B cell (primary cell): Measurements from ENCODE around the gene HOXD10. TPM values are rescaled to one million over a fixed set of nuclear protein-coding genes. Genes with fewer than 3 reads are reported as not detected.
A peak's percentile ranks its signal among the peaks of the same experiment; 100 is the strongest.

Experiments
- ATAC-seq: fragments of 200-7000 bp; cut with Tn5 transposase; one replicate; pipeline ENCODE4 v1.10.0; 2021; ENCODE audit warnings: low read depth, mild to moderate bottlenecking, moderate number of reproducible peaks, moderate library complexity
- CTCF ChIA-PET: fragments of 350-600 bp; sonication (Branson Sonifier 250); formaldehyde crosslinking; loops from one replicate; lab custom pipeline; 2021; ENCODE audit warnings: antibody characterized with exemption, inconsistent platforms; lab: Charles Lee
- POLR2A ChIA-PET: fragments of 350-600 bp; sonication (Branson Sonifier 250); formaldehyde crosslinking; loops from one replicate; lab custom pipeline; 2021; ENCODE audit warnings: antibody characterized with exemption; lab: Charles Lee
- DNase-seq: peaks from one replicate; pipeline ENCODE4 v3.0.0; 2013
- H2AFZ ChIP-seq: 2 replicates; pipeline ENCODE4 v1.6.1; 2012; ENCODE audit warnings: mild to moderate bottlenecking, low read depth, low read length; ENCODE audit not compliant: insufficient read depth, poor library complexity, severe bottlenecking
- H3K27ac ChIP-seq, 2 donors: 1 replicate in 1 of 2; 2 replicates in 1 of 2; pipeline ENCODE4 v1.5.1; 2012 to 2013; ENCODE audit warnings: low read length in 2 of 2, mild to moderate bottlenecking in 2 of 2, moderate library complexity in 1 of 2
- H3K27me3 ChIP-seq, 4 experiments: fragments of 200-600 bp in 1 of 4; sonication (generic) in 1 of 4; replicated peaks in 1 of 4; 1 replicate in 2 of 4; 2 replicates in 2 of 4; pipeline versions ENCODE4 v1.6.1 to v1.7.0; 2013 to 2016; ENCODE audit warnings: low read length in 3 of 4, mild to moderate bottlenecking in 2 of 4, mixed read lengths in 1 of 4, moderate library complexity in 1 of 4; ENCODE audit not compliant: insufficient read depth in 4 of 4, control insufficient read depth in 3 of 4; ENCODE audit errors: control extremely low read depth in 1 of 4
- H3K36me3 ChIP-seq, 2 experiments: replicated peaks in 1 of 2; 1 replicate in 1 of 2; 2 replicates in 1 of 2; pipeline versions ENCODE4 v1.6.1 to v1.7.1; 2013; ENCODE audit warnings: low read length in 1 of 2; ENCODE audit not compliant: insufficient read depth in 2 of 2, control insufficient read depth in 1 of 2; ENCODE audit errors: control extremely low read depth in 1 of 2, extremely low read depth in 1 of 2
- H3K4me1 ChIP-seq, 2 donors: fragments of 200-600 bp in 1 of 2; sonication (generic) in 1 of 2; 1 replicate in 1 of 2; 2 replicates in 1 of 2; pipeline versions ENCODE4 v1.5.1 to v1.6.1; 2013 to 2017; ENCODE audit warnings: low read length in 2 of 2; ENCODE audit not compliant: control insufficient read depth in 2 of 2, insufficient read depth in 2 of 2
- H3K4me2 ChIP-seq: replicated peaks from 2 replicates; pipeline ENCODE3; 2012; ENCODE audit warnings: mild to moderate bottlenecking, low read depth, low read length; ENCODE audit not compliant: poor library complexity, severe bottlenecking
- H3K4me3 ChIP-seq, 5 experiments: fragments of 200-600 bp in 1 of 5; sonication (generic) in 1 of 5; 1 replicate in 3 of 5; 2 replicates in 2 of 5; pipeline versions ENCODE4 v1.5.1 to v1.7.0; 2011 to 2016; ENCODE audit warnings: low read length in 4 of 5, mild to moderate bottlenecking in 4 of 5, low read depth in 2 of 5, control low read depth in 1 of 5, moderate library complexity in 1 of 5; ENCODE audit not compliant: insufficient read depth in 1 of 5; ENCODE audit errors: control extremely low read depth in 1 of 5, extremely low read depth in 1 of 5
- H3K79me2 ChIP-seq: fragments of 200-600 bp; sonication (generic); one replicate; pipeline ENCODE4 v1.6.0; 2016; ENCODE audit warnings: low read length; ENCODE audit not compliant: control insufficient read depth, insufficient read depth
- H3K9ac ChIP-seq: fragments of 200-600 bp; sonication (generic); 2 replicates; pipeline ENCODE4 v1.6.1; 2017; ENCODE audit warnings: mild to moderate bottlenecking, low read length, moderate library complexity
- H3K9me3 ChIP-seq, 3 donors: one replicate each; pipeline versions ENCODE4 v1.6.1 to v1.7.1; 2013; ENCODE audit warnings: low read length in 2 of 3; ENCODE audit not compliant: control insufficient read depth in 2 of 3, insufficient read depth in 1 of 3; ENCODE audit errors: control extremely low read depth in 1 of 3
- H4K20me1 ChIP-seq: 2 replicates; pipeline ENCODE4 v1.6.0; 2012; ENCODE audit warnings: mild to moderate bottlenecking, low read length; ENCODE audit not compliant: insufficient read depth, control insufficient read depth, poor library complexity, severe bottlenecking
- H3K27ac Mint-ChIP-seq: one replicate; pipeline ENCODE4 v1.8.0; 2021; ENCODE audit warnings: mixed read lengths
- H3K27me3 Mint-ChIP-seq: one replicate; pipeline ENCODE4 v1.8.0; 2021; ENCODE audit warnings: mixed read lengths
- H3K4me1 Mint-ChIP-seq: one replicate; pipeline ENCODE4 v1.8.0; 2021; ENCODE audit warnings: mixed read lengths
- H3K4me3 Mint-ChIP-seq: one replicate; pipeline ENCODE4 v1.8.0; 2021; ENCODE audit warnings: mixed read lengths
- H3K9me3 Mint-ChIP-seq: one replicate; pipeline ENCODE4 v1.8.0; 2022; ENCODE audit warnings: mixed read lengths; ENCODE audit not compliant: insufficient read depth
- EZH2 ChIP-seq: IDR thresholded peaks from 2 replicates; pipeline ENCODE4 v1.6.1; 2012; ENCODE audit warnings: borderline replicate concordance, low read depth, mild to moderate bottlenecking, moderate library complexity, low read length; ENCODE audit not compliant: insufficient read depth, poor library complexity, severe bottlenecking
- WGBS: methylation state at CpG from one replicate; pipeline ENCODE4 v1.1.5; 2013; ENCODE audit warnings: missing lambda C conversion rate; ENCODE audit not compliant: insufficient coverage; 5-methylcytosine and 5-hydroxymethylcytosine counted together
- intact Hi-C: fragments of 100-400 bp; cut with micrococcal nuclease; formaldehyde crosslinking; loops from one replicate; pipeline ENCODE4 v1.10.0; 2022
- polyA plus RNA-seq: library from polyadenylated mRNA; depleted of rRNA; stranded (reverse); fragments of >200 nt; gene quantifications from 2 replicates; pipeline ENCODE4 v1.2.3, GENCODE V29; 2012
- total RNA-seq, 2 donors: library from RNA; stranded (reverse); fragments of 120-200 nt in 1 of 2; gene quantifications; 1 replicate in 1 of 2; 2 replicates in 1 of 2; pipeline versions ENCODE4 v1.2.3 to v1.2.4, GENCODE V29; 2013 to 2022
- TF ChIP-seq, protein P1 (sequence below): fragments of 200-600 bp; IDR thresholded peaks from one replicate; pipeline ENCODE4 v1.8.0; 2022; ENCODE audit warnings: antibody characterized with exemption, mild to moderate bottlenecking

The HOXD10 gene
- total and polyA plus RNA-seq, 2 donors (not counting 1 experiment from before 2014, with no cell fraction given): not detected

DNA sequence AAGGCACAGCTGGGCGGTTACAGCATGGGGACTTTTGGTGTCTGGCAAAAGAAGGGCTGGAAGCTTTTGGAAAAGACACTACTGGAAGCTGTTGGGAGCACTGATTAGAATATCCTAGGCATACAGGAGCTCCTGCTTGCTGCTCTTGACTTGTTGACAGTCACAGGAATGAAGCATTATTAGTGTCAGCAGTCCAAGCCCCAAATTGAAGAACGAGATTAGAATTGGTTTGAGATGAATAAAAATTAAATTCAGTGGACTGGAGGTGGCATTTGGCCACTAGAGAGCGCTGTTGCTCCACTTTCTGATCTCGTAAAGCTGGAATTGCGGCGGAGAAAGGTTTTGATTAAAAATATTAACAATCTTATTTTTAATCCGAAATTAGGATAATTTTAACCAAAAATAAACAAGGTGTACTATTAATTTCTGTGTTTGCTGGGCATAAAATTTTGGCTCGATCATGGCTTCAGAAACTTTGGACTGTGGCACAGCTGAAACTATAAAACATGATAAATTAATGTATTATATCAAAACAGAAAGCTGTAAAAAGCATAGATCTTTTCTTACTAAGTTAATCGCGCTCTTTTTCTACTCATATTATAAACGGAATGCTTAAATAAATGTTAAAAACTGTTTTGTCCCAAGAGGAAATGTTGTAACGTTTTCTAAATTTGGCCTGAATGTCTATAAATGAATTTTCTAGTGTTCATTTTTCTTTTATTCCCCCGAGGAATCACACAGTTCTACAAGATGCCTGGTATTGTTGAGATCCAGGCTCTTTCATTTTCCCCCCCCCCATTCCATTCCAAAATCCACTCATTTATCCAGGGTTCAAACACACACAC, 10.6 kb downstream of the HOXD10 start:
- Mint-ChIP-seq H3K4me3 (no peak overlapping the region), H3K9me3 (no peaks in the 10 kb centered on the region), H3K4me1 (peaks cover 26% of the 10 kb centered on the region), H3K27ac (no peak overlapping the region), H3K27me3 (peaks cover 71% of the 10 kb centered on the region)
- no peaks in the 10 kb centered on the region for H3K36me3 ChIP-seq
- H3K4me3 ChIP-seq: no peak overlapping the region
- WGBS: 50% methylated on average over 1 of the region's 13 CpGs
- DNase-seq (peak; percentile 75), ATAC-seq (no peak)
- intact Hi-C loops: loop anchor here (1.0 to 5.0 kb wide), 5 partner anchors 427 to 1035 kb away; no protein-coding TSS in a partner anchor
- ChIA-PET POLR2A (no interaction called here), CTCF (interaction anchor here (0.7 to 4.6 kb wide), 46 partner anchors 10 to 1636 kb away, joined by 3 to 110 read pairs (median 4); no protein-coding TSS in a partner anchor)
- no peak overlapping the region for H3K9ac ChIP-seq
- no peak for TF ChIP-seq EZH2
- TF ChIP-seq, protein P1, sequence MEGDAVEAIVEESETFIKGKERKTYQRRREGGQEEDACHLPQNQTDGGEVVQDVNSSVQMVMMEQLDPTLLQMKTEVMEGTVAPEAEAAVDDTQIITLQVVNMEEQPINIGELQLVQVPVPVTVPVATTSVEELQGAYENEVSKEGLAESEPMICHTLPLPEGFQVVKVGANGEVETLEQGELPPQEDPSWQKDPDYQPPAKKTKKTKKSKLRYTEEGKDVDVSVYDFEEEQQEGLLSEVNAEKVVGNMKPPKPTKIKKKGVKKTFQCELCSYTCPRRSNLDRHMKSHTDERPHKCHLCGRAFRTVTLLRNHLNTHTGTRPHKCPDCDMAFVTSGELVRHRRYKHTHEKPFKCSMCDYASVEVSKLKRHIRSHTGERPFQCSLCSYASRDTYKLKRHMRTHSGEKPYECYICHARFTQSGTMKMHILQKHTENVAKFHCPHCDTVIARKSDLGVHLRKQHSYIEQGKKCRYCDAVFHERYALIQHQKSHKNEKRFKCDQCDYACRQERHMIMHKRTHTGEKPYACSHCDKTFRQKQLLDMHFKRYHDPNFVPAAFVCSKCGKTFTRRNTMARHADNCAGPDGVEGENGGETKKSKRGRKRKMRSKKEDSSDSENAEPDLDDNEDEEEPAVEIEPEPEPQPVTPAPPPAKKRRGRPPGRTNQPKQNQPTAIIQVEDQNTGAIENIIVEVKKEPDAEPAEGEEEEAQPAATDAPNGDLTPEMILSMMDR: peak; percentile 98
- no peaks in the 10 kb centered on the region for H3K79me2 ChIP-seq
- no peak overlapping the region for H3K27ac ChIP-seq
- H2AFZ ChIP-seq: no peak overlapping the region
- peaks cover 0 to 84% (median 65%) of the 10 kb centered on the region in 4 experiments for H3K27me3 ChIP-seq
- H3K4me2 ChIP-seq: no peak overlapping the region
- H3K4me1 ChIP-seq: peaks cover 24 to 50% of the 10 kb centered on the region in 2 donors
- H4K20me1 ChIP-seq: no peaks in the 10 kb centered on the region
- peaks cover 0 to 39% (median 0%) of the 10 kb centered on the region in 3 donors for H3K9me3 ChIP-seq

DNA sequence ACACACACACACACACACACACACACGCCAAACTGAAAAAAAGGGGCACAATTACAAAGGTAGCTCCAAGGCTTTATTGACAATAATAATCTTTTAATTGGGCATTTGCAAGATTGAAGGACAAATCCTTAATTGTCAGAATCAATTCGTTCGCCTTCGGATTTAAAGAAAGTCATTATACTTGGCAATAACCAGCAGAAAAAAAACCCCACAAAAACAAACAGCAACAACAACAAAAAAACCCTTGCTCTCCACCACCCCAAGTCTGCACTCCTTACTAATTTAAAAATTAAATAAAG, 11.1 kb downstream of the HOXD10 start:
- intact Hi-C loops: loop anchor here (1.0 to 5.0 kb wide), 4 partner anchors 511 to 1035 kb away; no protein-coding TSS in a partner anchor
- H3K4me1 Mint-ChIP-seq: peaks cover 26% of the 10 kb centered on the region
- POLR2A ChIA-PET: no interaction called here

More for the DNA sequence above, 11.1 kb downstream of the HOXD10 start:
- H3K27ac Mint-ChIP-seq: no peak overlapping the region
- CTCF ChIA-PET: interaction anchor here (0.7 to 4.6 kb wide), 23 partner anchors 11 to 1342 kb away, joined by 3 to 110 read pairs (median 8); no protein-coding TSS in a partner anchor
- WGBS: 65% methylated on average over 3 of the region's 4 CpGs
- no peak overlapping the region for H3K4me3 Mint-ChIP-seq
- DNase-seq (no peak), ATAC-seq (no peak)
- Histone ChIP-seq H3K4me3 (no peak overlapping the region), H3K4me2 (no peak overlapping the region), H3K79me2 (no peaks in the 10 kb centered on the region), H3K27me3 (peaks cover 0 to 84% (median 68%) of the 10 kb centered on the region in 4 experiments), H3K9me3 (peaks cover 0 to 33% (median 0%) of the 10 kb centered on the region in 3 donors), H4K20me1 (no peaks in the 10 kb centered on the region), H2AFZ (no peak overlapping the region), H3K27ac (no peak overlapping the region), H3K4me1 (peaks cover 25 to 50% of the 10 kb centered on the region in 2 donors), H3K36me3 (no peaks in the 10 kb centered on the region), H3K9ac (no peak overlapping the region)
- no peak for TF ChIP-seq EZH2
- TF ChIP-seq, protein P1: no peak
- no peaks in the 10 kb centered on the region for H3K9me3 Mint-ChIP-seq
- H3K27me3 Mint-ChIP-seq: peaks cover 72% of the 10 kb centered on the region
